HepG2 (cell line): ENCODE results near the gene C19orf18. TPM values are rescaled to one million over a fixed set of nuclear protein-coding genes. Genes with fewer than 3 reads are reported as not detected.
"Not testable (repeated sequence)": the region's sequence is repeated elsewhere in the genome, so short reads cannot be mapped to it uniquely, and the experiment has no call there.

Source experiments
- FOXK2 ChIP-seq: fragments of 450-650 bp; IDR thresholded peaks from 2 replicates; pipeline ENCODE4 v1.6.1; 2016
- MEF2D ChIP-seq: sonication (generic); formaldehyde crosslinking; IDR thresholded peaks from 2 replicates; pipeline ENCODE4 v1.5.1; 2020; ENCODE audit warnings: mild to moderate bottlenecking, missing genetic modification reagents
- MIXL1 ChIP-seq: IDR thresholded peaks from 2 replicates; pipeline ENCODE4 v1.6.1; 2016
- PHF21A ChIP-seq: sonication (generic); formaldehyde crosslinking; IDR thresholded peaks from 2 replicates; pipeline ENCODE4 v1.5.0; 2020; ENCODE audit warnings: mild to moderate bottlenecking, missing genetic modification reagents
- POLR2AphosphoS5 ChIP-seq: IDR thresholded peaks from 2 replicates; pipeline ENCODE4 v1.6.1; 2012; ENCODE audit warnings: low read depth, low read length
- TBX2 ChIP-seq: sonication (generic); formaldehyde crosslinking; IDR thresholded peaks from 2 replicates; pipeline ENCODE4 v1.5.0; 2020; ENCODE audit warnings: missing genetic modification reagents, mild to moderate bottlenecking, borderline replicate concordance
- USF2 ChIP-seq, 2 experiments: sonication (generic) in 1 of 2; formaldehyde crosslinking in 1 of 2; IDR thresholded peaks; 2 replicates each; pipeline versions ENCODE4 v1.5.1 to v1.6.1; 2011 to 2020; ENCODE audit warnings: borderline replicate concordance in 1 of 2, low read depth in 1 of 2, low read length in 1 of 2, mild to moderate bottlenecking in 1 of 2, missing genetic modification reagents in 1 of 2, moderate library complexity in 1 of 2
- ZFP90 ChIP-seq: sonication (generic); formaldehyde crosslinking; IDR thresholded peaks from 2 replicates; pipeline ENCODE4 v1.8.0; 2022; ENCODE audit warnings: missing genetic modification reagents, mild to moderate bottlenecking, inconsistent platforms, borderline replicate concordance
- ZNF124 ChIP-seq: sonication (generic); formaldehyde crosslinking; IDR thresholded peaks from 2 replicates; pipeline ENCODE4 v1.4.0; 2020; ENCODE audit warnings: missing genetic modification reagents
- ZNF232 ChIP-seq: sonication (generic); formaldehyde crosslinking; IDR thresholded peaks from 2 replicates; pipeline ENCODE4 v1.4.0; 2020; ENCODE audit warnings: missing genetic modification reagents, borderline replicate concordance
- ZNF280B ChIP-seq: sonication (generic); formaldehyde crosslinking; IDR thresholded peaks from 2 replicates; pipeline ENCODE4 v1.5.0; 2020; ENCODE audit warnings: missing genetic modification reagents, mild to moderate bottlenecking, borderline replicate concordance
- ZNF543 ChIP-seq: sonication (generic); formaldehyde crosslinking; IDR thresholded peaks from 2 replicates; pipeline ENCODE4 v1.4.0; 2020; ENCODE audit warnings: mild to moderate bottlenecking, missing genetic modification reagents
- ZNF850 ChIP-seq: sonication (generic); formaldehyde crosslinking; conservative IDR thresholded peaks from 2 replicates; pipeline ENCODE4 v1.9.0; 2021; ENCODE audit warnings: mild to moderate bottlenecking, missing genetic modification reagents
- ZSCAN9 ChIP-seq: IDR thresholded peaks from 2 replicates; pipeline ENCODE4 v1.6.1; 2016; ENCODE audit warnings: borderline replicate concordance
- polyA plus RNA-seq, 8 experiments: library from polyadenylated mRNA; depleted of rRNA in 3 of 8; stranded (reverse) in 7 of 8; unstranded in 1 of 8; fragments of >200 nt; fragmentation: Illumina TruSeq in 4 of 8; extraction: Trizol in 4 of 8; gene quantifications; 2 replicates each; pipeline versions ENCODE4 v1.2.1 to v1.2.3, GENCODE V29; 2011 to 2016; ENCODE audit warnings: low read depth in 4 of 8, missing spikeins in 1 of 8, mixed read lengths in 1 of 8; ENCODE audit not compliant: insufficient read depth in 1 of 8
- total RNA-seq, 5 experiments: library from RNA; depleted of rRNA; stranded (reverse); fragments of >200 nt; fragmentation: Illumina TruSeq; extraction: Trizol; gene quantifications; 2 replicates each; pipeline ENCODE4 v1.2.3, GENCODE V29; 2016; ENCODE audit warnings: low read depth in 1 of 5
- TF ChIP-seq, protein P1 (sequence below): sonication (generic); formaldehyde crosslinking; IDR thresholded peaks from 2 replicates; pipeline ENCODE4 v1.5.1; 2020; ENCODE audit warnings: mild to moderate bottlenecking, missing genetic modification reagents, borderline replicate concordance
- TF ChIP-seq, protein P2 (sequence below): sonication (generic); formaldehyde crosslinking; IDR thresholded peaks from 2 replicates; pipeline ENCODE4 v1.5.0; 2020; ENCODE audit warnings: mild to moderate bottlenecking, missing genetic modification reagents, moderate library complexity

Gene C19orf18
- total and polyA plus RNA-seq, 2 of the 13 experiments (the other 11 are each of a cell fraction or from before 2014, with no cell fraction given), result 0.38 to 0.55 TPM

DNA sequence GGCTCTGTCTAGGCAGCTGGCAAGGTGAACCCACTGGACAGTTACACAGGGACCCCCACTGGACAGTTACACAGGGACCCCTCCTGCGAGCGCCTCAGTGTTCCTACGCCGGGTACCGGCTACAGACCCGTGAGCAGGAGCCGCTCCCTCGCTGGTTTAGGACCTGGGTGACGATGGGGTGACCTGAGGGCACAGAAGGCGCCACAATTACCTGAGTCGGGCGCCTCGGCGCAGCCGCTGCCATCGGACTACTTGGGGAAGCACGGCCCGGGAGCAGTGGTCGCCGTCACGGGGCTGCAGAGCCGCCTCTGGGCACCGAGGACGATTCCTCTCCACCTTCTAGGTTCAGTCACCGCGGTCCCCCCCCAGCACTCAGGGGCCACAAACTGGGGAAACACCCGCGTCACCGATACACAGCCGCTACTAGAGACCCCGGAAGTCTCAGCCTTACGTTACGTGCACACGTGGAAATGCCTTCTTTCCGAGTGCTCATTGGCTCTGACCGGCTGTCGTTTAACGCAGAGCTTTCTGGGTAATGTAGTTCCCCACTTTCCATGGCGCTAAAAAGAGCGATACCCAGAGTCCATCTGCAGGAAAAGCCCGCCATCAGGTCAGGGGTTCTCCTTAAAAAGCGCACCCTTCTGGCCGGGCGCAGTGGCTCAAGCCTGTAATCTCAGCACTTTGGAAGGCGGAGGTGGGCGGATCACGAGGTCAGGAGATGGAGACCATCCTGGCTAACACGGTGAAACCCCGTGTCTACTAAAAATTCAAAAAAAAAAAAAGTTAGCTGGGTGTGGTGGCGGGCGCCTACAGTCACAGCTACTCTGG lies 58.0 kb downstream of the C19orf18 start, which contains the start of gene ZNF417 (continued):
- TF ChIP-seq, protein P1, sequence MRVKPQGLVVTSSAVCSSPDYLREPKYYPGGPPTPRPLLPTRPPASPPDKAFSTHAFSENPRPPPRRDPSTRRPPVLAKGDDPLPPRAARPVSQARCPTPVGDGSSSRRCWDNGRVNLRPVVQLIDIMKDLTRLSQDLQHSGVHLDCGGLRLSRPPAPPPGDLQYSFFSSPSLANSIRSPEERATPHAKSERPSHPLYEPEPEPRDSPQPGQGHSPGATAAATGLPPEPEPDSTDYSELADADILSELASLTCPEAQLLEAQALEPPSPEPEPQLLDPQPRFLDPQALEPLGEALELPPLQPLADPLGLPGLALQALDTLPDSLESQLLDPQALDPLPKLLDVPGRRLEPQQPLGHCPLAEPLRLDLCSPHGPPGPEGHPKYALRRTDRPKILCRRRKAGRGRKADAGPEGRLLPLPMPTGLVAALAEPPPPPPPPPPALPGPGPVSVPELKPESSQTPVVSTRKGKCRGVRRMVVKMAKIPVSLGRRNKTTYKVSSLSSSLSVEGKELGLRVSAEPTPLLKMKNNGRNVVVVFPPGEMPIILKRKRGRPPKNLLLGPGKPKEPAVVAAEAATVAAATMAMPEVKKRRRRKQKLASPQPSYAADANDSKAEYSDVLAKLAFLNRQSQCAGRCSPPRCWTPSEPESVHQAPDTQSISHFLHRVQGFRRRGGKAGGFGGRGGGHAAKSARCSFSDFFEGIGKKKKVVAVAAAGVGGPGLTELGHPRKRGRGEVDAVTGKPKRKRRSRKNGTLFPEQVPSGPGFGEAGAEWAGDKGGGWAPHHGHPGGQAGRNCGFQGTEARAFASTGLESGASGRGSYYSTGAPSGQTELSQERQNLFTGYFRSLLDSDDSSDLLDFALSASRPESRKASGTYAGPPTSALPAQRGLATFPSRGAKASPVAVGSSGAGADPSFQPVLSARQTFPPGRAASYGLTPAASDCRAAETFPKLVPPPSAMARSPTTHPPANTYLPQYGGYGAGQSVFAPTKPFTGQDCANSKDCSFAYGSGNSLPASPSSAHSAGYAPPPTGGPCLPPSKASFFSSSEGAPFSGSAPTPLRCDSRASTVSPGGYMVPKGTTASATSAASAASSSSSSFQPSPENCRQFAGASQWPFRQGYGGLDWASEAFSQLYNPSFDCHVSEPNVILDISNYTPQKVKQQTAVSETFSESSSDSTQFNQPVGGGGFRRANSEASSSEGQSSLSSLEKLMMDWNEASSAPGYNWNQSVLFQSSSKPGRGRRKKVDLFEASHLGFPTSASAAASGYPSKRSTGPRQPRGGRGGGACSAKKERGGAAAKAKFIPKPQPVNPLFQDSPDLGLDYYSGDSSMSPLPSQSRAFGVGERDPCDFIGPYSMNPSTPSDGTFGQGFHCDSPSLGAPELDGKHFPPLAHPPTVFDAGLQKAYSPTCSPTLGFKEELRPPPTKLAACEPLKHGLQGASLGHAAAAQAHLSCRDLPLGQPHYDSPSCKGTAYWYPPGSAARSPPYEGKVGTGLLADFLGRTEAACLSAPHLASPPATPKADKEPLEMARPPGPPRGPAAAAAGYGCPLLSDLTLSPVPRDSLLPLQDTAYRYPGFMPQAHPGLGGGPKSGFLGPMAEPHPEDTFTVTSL (CRISPR knock-in tag), result peak; percentile 46; the same call in 1 of the 2 replicates
- TF ChIP-seq ZNF543 (CRISPR knock-in tag), result peak; percentile 98
- TF ChIP-seq POLR2AphosphoS5, result peak; percentile 74
- TF ChIP-seq FOXK2, result 0 out of 2 replicates have a peak, but pooled peaks have one; percentile 32
- peak; percentile 21; the same call in 1 of the 2 replicates for TF ChIP-seq ZNF232 (CRISPR knock-in tag)
- peak; percentile 60; the same call in 1 of the 2 replicates for TF ChIP-seq PHF21A (CRISPR knock-in tag)
- peak; percentile 46; the same call in 1 of the 2 replicates for TF ChIP-seq TBX2 (CRISPR knock-in tag)
- TF ChIP-seq, protein P2, sequence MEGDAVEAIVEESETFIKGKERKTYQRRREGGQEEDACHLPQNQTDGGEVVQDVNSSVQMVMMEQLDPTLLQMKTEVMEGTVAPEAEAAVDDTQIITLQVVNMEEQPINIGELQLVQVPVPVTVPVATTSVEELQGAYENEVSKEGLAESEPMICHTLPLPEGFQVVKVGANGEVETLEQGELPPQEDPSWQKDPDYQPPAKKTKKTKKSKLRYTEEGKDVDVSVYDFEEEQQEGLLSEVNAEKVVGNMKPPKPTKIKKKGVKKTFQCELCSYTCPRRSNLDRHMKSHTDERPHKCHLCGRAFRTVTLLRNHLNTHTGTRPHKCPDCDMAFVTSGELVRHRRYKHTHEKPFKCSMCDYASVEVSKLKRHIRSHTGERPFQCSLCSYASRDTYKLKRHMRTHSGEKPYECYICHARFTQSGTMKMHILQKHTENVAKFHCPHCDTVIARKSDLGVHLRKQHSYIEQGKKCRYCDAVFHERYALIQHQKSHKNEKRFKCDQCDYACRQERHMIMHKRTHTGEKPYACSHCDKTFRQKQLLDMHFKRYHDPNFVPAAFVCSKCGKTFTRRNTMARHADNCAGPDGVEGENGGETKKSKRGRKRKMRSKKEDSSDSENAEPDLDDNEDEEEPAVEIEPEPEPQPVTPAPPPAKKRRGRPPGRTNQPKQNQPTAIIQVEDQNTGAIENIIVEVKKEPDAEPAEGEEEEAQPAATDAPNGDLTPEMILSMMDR (CRISPR knock-in tag), result peak; percentile 77
- 0 out of 2 replicates have a peak, but pooled peaks have one; percentile 34 for TF ChIP-seq ZNF124 (CRISPR knock-in tag)
- peak; percentile 78; the same call in 1 of the 2 replicates for TF ChIP-seq ZNF850 (CRISPR knock-in tag)
- TF ChIP-seq USF2 (IDR thresholded peaks at IDR 0.05; ENCODE audit: low read depth, low read length), result not testable (repeated sequence)
- peak; percentile 48; the same call in 1 of the 2 replicates for TF ChIP-seq USF2 (CRISPR knock-in tag; IDR thresholded peaks at IDR 0.05; ENCODE audit: borderline replicate concordance)
- TF ChIP-seq ZSCAN9 (CRISPR knock-in tag), result peak; percentile 58; the same call in 1 of the 2 replicates
- peak; percentile 49; the same call in 1 of the 2 replicates for TF ChIP-seq MIXL1 (CRISPR knock-in tag)
- TF ChIP-seq ZNF280B (CRISPR knock-in tag), result peak; percentile 84; the same call in 1 of the 2 replicates
- TF ChIP-seq ZFP90 (CRISPR knock-in tag), result peak; percentile 26; the same call in 1 of the 2 replicates
- TF ChIP-seq MEF2D (CRISPR knock-in tag), result peak; percentile 45; the same call in 1 of the 2 replicates
